GM23338 (cell line): ENCODE results near the gene PAK1. TPM values are rescaled to one million over a fixed set of nuclear protein-coding genes. Genes with fewer than 3 reads are reported as not detected.

Source experiments
- ATAC-seq: fragments of 200-7000 bp; cut with Tn5 transposase; 3 replicates; pipeline ENCODE4 v1.9.1; 2020
- DNase-seq: peaks from one replicate; pipeline ENCODE4 v3.0.0-alpha.2; 2015; ENCODE audit warnings: low spot score
- H2AFZ ChIP-seq: fragments of 200-600 bp; sonication (generic); 2 replicates; pipeline ENCODE4 v1.8.0; 2016; ENCODE audit warnings: antibody characterized with exemption, mild to moderate bottlenecking, moderate library complexity
- H3F3A ChIP-seq: fragments of 200-600 bp; sonication (generic); replicated peaks from 2 replicates; pipeline ENCODE4 v1.8.0; 2017; ENCODE audit warnings: antibody characterized with exemption, mixed run types, low read depth
- H3K27ac ChIP-seq: fragments of 200-600 bp; sonication (generic); 2 replicates; pipeline ENCODE4 v1.6.1; 2016; ENCODE audit warnings: low read depth
- H3K27me3 ChIP-seq: fragments of 200-600 bp; sonication (generic); 2 replicates; pipeline ENCODE4 v1.8.0; 2016; ENCODE audit warnings: mild to moderate bottlenecking, mixed run types, moderate library complexity; ENCODE audit not compliant: insufficient read depth
- H3K36me3 ChIP-seq: fragments of 200-600 bp; sonication (generic); 2 replicates; pipeline ENCODE4 v1.8.0; 2016; ENCODE audit warnings: mild to moderate bottlenecking; ENCODE audit not compliant: insufficient read depth
- H3K4me1 ChIP-seq: fragments of 200-600 bp; sonication (generic); 2 replicates; pipeline ENCODE4 v1.8.0; 2016; ENCODE audit warnings: mild to moderate bottlenecking, moderate library complexity; ENCODE audit not compliant: insufficient read depth
- H3K4me2 ChIP-seq: fragments of 200-600 bp; sonication (generic); 2 replicates; pipeline ENCODE4 v1.7.1; 2017; ENCODE audit warnings: mixed run types
- H3K4me3 ChIP-seq: fragments of 200-600 bp; sonication (generic); 2 replicates; pipeline ENCODE4 v1.6.1; 2016; ENCODE audit warnings: mixed run types
- H3K79me2 ChIP-seq: fragments of 200-600 bp; sonication (generic); replicated peaks from 2 replicates; pipeline ENCODE4 v1.8.0; 2017; ENCODE audit warnings: mild to moderate bottlenecking; ENCODE audit not compliant: insufficient read depth
- H3K9me2 ChIP-seq: fragments of 200-600 bp; sonication (generic); 2 replicates; pipeline ENCODE4 v1.8.0; 2017; ENCODE audit not compliant: insufficient read depth
- H4K20me1 ChIP-seq: fragments of 200-600 bp; sonication (generic); replicated peaks from 2 replicates; pipeline ENCODE4 v1.8.0; 2017; ENCODE audit warnings: mild to moderate bottlenecking; ENCODE audit not compliant: insufficient read depth
- H3K27ac Mint-ChIP-seq: 2 replicates; pipeline ENCODE4 v1.8.0; 2020; ENCODE audit warnings: inconsistent platforms, mild to moderate bottlenecking, moderate library complexity, mixed read lengths
- H3K27me3 Mint-ChIP-seq: 3 replicates; pipeline ENCODE4 v1.8.0; 2022; ENCODE audit warnings: low read depth, mild to moderate bottlenecking, moderate library complexity, mixed read lengths, inconsistent platforms; ENCODE audit not compliant: insufficient read depth, poor library complexity
- H3K36me3 Mint-ChIP-seq: 3 replicates; pipeline ENCODE4 v1.8.0; 2021; ENCODE audit warnings: low read depth, mild to moderate bottlenecking, inconsistent platforms, moderate library complexity, mixed read lengths
- H3K4me1 Mint-ChIP-seq: 3 replicates; pipeline ENCODE4 v1.8.0; 2020; ENCODE audit warnings: mild to moderate bottlenecking, inconsistent platforms, mixed read lengths
- H3K4me3 Mint-ChIP-seq: 3 replicates; pipeline ENCODE4 v1.8.0; 2021; ENCODE audit warnings: moderate library complexity, mild to moderate bottlenecking, inconsistent platforms, mixed read lengths
- H3K9me3 Mint-ChIP-seq: 3 replicates; pipeline ENCODE4 v1.8.0; 2020; ENCODE audit warnings: moderate library complexity, mild to moderate bottlenecking, inconsistent platforms, mixed read lengths
- CREB1 ChIP-seq: fragments of 250-450 bp; sonication (Bioruptor Pico); IDR thresholded peaks from 2 replicates; pipeline ENCODE4 v1.5.0; 2020; ENCODE audit warnings: low read depth, mild to moderate bottlenecking, moderate library complexity
- EZH2 ChIP-seq: fragments of 200-600 bp; sonication (generic); IDR thresholded peaks from one replicate; pipeline ENCODE4 v1.8.0; 2017; ENCODE audit warnings: antibody characterized with exemption, mild to moderate bottlenecking, low read depth; ENCODE audit not compliant: unreplicated experiment
- EZH2phosphoT487 ChIP-seq: fragments of 200-600 bp; sonication (generic); IDR thresholded peaks from one replicate; pipeline ENCODE4 v1.8.1; 2018; ENCODE audit warnings: antibody characterized with exemption; ENCODE audit not compliant: unreplicated experiment
- JUNB ChIP-seq: IDR thresholded peaks from one replicate; pipeline ENCODE4 v1.6.1; 2016; ENCODE audit warnings: antibody characterized with exemption; ENCODE audit not compliant: unreplicated experiment
- NANOG ChIP-seq: IDR thresholded peaks from 2 replicates; pipeline ENCODE4 v1.6.1; 2016; ENCODE audit warnings: antibody characterized with exemption, borderline replicate concordance
- POLR2AphosphoS5 ChIP-seq: IDR thresholded peaks from 2 replicates; pipeline ENCODE4 v1.6.1; 2016; ENCODE audit warnings: antibody characterized with exemption, low read depth
- STAT1 ChIP-seq: IDR thresholded peaks from one replicate; pipeline ENCODE4 v1.6.1; 2016; ENCODE audit warnings: antibody characterized with exemption; ENCODE audit not compliant: unreplicated experiment
- ZNF114 ChIP-seq: fragments of 250-450 bp; sonication (Bioruptor Pico); IDR thresholded peaks from 2 replicates; pipeline ENCODE4 v1.5.0; 2020; ENCODE audit warnings: mild to moderate bottlenecking, moderate library complexity
- polyA plus RNA-seq: library from polyadenylated mRNA; unstranded; fragments of >200 nt; fragmentation: Nextera tagmentation; extraction: Ambion mirVana; gene quantifications from 2 replicates; pipeline ENCODE4 v1.2.1, GENCODE V29; 2016
- total RNA-seq: library from RNA; depleted of rRNA; stranded (reverse); fragments of >200 nt; shearing (Covaris generic); gene quantifications from 2 replicates; pipeline ENCODE4 v1.2.3, GENCODE V29; 2014
- TF ChIP-seq, protein P1 (sequence below): IDR thresholded peaks from 2 replicates; pipeline ENCODE4 v1.6.1; 2016; ENCODE audit warnings: antibody characterized with exemption
- TF ChIP-seq, protein P2 (sequence below): fragments of 250-450 bp; sonication (Bioruptor Pico); IDR thresholded peaks from 2 replicates; pipeline ENCODE4 v1.5.0; 2020; ENCODE audit warnings: mild to moderate bottlenecking, moderate library complexity
- TF ChIP-seq, protein P3 (sequence below), 2 experiments: fragments of 200-600 bp in 1 of 2; sonication (generic) in 1 of 2; conservative IDR thresholded peaks; 2 replicates each; pipeline versions ENCODE4 v1.5.1 to v1.6.1; 2016 to 2017; ENCODE audit warnings: antibody characterized with exemption in 2 of 2, low read depth in 2 of 2, mild to moderate bottlenecking in 2 of 2, moderate library complexity in 1 of 2

Gene PAK1
- total and polyA plus RNA-seq, 2 experiments from 2014 or later = 102 to 175 TPM

DNA sequence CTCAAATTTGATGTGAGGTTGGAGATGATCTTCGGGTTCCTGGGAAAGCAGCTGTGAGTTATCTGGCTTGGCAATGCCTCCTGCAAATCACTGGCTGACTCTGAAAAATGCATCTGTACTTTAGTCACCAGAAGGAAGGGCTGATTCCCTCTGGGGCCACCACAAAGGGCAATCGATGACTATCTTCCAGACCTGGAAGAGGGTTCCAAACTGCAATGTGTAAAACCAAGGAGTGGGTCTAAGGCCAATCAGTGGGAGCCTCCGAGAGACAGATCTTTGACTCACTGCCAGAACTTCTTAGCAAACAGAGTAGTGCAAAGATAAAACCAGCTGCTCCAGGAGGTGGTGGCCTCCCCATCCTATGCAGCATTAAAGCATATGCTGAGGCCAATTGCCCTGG is 29.1 kb upstream of the PAK1 start (continued):
- TF ChIP-seq EZH2phosphoT487 = no peak
- no peak for TF ChIP-seq JUNB
- no peak for TF ChIP-seq NANOG
- no peak for TF ChIP-seq POLR2AphosphoS5
- TF ChIP-seq, protein P1, sequence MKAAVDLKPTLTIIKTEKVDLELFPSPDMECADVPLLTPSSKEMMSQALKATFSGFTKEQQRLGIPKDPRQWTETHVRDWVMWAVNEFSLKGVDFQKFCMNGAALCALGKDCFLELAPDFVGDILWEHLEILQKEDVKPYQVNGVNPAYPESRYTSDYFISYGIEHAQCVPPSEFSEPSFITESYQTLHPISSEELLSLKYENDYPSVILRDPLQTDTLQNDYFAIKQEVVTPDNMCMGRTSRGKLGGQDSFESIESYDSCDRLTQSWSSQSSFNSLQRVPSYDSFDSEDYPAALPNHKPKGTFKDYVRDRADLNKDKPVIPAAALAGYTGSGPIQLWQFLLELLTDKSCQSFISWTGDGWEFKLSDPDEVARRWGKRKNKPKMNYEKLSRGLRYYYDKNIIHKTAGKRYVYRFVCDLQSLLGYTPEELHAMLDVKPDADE = no peak
- TF ChIP-seq EZH2 = no peak
- TF ChIP-seq ZNF114 (CRISPR knock-in tag) = no peak
- no peak for TF ChIP-seq STAT1

DNA sequence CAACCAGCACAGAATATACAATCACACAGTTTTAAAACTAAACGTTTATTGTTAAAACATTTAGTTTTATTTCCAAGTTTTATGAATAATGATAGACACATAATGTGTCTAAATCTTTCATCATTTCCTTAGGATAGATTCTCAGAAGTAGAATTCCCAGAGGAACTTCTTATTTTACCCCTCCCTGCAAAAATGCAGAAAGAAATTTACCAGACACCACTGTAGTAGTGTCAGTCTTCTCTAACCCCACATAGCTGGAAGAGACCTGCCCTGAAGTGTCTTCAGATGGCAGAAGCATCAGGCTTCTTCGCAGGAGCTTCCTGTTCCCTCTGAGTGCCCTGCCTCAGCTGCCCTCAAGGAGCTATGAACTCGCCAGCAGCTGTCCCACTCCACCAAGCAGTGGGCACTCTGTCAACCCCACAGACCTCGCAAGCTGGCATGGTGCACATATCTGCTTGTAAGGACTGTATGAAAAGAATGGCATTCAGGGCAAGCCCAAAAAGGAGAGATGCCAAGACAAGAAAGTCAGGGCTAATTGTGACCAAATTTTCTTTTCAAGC is 28.5 kb upstream of the PAK1 start:
- Mint-ChIP-seq H3K27me3 (no peaks in the 10 kb centered on the region), H3K9me3 (no peaks in the 10 kb centered on the region), H3K4me3 (no peak overlapping the region), H3K36me3 (no peaks in the 10 kb centered on the region), H3K27ac (no peak overlapping the region), H3K4me1 (peaks cover 16% of the 10 kb centered on the region)
- Histone ChIP-seq H3K27ac (no peak overlapping the region), H3K4me3 (no peak overlapping the region), H3K36me3 (no peaks in the 10 kb centered on the region), H3K4me1 (peaks cover 6% of the 10 kb centered on the region; the same call in 1 of the 2 replicates), H3K4me2 (no peak overlapping the region), H3K9me2 (no peaks in the 10 kb centered on the region), H3F3A (no peaks in the 10 kb centered on the region), H3K79me2 (no peaks in the 10 kb centered on the region), H4K20me1 (no peaks in the 10 kb centered on the region), H2AFZ (no peak overlapping the region), H3K27me3 (no peaks in the 10 kb centered on the region)
- ATAC-seq (no peak), DNase-seq (no peak)
- TF ChIP-seq CREB1 (CRISPR knock-in tag) = no peak
- no peak for TF ChIP-seq ZNF114 (CRISPR knock-in tag)
- TF ChIP-seq, protein P2, sequence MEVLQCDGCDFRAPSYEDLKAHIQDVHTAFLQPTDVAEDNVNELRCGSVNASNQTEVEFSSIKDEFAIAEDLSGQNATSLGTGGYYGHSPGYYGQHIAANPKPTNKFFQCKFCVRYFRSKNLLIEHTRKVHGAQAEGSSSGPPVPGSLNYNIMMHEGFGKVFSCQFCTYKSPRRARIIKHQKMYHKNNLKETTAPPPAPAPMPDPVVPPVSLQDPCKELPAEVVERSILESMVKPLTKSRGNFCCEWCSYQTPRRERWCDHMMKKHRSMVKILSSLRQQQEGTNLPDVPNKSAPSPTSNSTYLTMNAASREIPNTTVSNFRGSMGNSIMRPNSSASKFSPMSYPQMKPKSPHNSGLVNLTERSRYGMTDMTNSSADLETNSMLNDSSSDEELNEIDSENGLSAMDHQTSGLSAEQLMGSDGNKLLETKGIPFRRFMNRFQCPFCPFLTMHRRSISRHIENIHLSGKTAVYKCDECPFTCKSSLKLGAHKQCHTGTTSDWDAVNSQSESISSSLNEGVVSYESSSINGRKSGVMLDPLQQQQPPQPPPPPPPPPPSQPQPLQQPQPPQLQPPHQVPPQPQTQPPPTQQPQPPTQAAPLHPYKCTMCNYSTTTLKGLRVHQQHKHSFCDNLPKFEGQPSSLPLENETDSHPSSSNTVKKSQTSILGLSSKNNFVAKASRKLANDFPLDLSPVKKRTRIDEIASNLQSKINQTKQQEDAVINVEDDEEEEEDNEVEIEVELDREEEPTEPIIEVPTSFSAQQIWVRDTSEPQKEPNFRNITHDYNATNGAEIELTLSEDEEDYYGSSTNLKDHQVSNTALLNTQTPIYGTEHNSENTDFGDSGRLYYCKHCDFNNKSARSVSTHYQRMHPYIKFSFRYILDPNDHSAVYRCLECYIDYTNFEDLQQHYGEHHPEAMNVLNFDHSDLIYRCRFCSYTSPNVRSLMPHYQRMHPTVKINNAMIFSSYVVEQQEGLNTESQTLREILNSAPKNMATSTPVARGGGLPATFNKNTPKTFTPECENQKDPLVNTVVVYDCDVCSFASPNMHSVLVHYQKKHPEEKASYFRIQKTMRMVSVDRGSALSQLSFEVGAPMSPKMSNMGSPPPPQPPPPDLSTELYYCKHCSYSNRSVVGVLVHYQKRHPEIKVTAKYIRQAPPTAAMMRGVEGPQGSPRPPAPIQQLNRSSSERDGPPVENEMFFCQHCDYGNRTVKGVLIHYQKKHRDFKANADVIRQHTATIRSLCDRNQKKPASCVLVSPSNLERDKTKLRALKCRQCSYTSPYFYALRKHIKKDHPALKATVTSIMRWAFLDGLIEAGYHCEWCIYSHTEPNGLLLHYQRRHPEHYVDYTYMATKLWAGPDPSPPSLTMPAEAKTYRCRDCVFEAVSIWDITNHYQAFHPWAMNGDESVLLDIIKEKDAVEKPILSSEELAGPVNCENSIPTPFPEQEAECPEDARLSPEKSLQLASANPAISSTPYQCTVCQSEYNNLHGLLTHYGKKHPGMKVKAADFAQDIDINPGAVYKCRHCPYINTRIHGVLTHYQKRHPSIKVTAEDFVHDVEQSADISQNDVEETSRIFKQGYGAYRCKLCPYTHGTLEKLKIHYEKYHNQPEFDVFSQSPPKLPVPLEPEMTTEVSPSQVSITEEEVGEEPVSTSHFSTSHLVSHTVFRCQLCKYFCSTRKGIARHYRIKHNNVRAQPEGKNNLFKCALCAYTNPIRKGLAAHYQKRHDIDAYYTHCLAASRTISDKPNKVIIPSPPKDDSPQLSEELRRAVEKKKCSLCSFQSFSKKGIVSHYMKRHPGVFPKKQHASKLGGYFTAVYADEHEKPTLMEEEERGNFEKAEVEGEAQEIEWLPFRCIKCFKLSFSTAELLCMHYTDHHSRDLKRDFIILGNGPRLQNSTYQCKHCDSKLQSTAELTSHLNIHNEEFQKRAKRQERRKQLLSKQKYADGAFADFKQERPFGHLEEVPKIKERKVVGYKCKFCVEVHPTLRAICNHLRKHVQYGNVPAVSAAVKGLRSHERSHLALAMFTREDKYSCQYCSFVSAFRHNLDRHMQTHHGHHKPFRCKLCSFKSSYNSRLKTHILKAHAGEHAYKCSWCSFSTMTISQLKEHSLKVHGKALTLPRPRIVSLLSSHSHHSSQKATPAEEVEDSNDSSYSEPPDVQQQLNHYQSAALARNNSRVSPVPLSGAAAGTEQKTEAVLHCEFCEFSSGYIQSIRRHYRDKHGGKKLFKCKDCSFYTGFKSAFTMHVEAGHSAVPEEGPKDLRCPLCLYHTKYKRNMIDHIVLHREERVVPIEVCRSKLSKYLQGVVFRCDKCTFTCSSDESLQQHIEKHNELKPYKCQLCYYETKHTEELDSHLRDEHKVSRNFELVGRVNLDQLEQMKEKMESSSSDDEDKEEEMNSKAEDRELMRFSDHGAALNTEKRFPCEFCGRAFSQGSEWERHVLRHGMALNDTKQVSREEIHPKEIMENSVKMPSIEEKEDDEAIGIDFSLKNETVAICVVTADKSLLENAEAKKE (CRISPR knock-in tag) = no peak
- no peak for TF ChIP-seq NANOG
- TF ChIP-seq EZH2 = no peak
- no peak for TF ChIP-seq JUNB
- TF ChIP-seq, protein P1 = no peak
- TF ChIP-seq STAT1 = no peak
- TF ChIP-seq, protein P3, sequence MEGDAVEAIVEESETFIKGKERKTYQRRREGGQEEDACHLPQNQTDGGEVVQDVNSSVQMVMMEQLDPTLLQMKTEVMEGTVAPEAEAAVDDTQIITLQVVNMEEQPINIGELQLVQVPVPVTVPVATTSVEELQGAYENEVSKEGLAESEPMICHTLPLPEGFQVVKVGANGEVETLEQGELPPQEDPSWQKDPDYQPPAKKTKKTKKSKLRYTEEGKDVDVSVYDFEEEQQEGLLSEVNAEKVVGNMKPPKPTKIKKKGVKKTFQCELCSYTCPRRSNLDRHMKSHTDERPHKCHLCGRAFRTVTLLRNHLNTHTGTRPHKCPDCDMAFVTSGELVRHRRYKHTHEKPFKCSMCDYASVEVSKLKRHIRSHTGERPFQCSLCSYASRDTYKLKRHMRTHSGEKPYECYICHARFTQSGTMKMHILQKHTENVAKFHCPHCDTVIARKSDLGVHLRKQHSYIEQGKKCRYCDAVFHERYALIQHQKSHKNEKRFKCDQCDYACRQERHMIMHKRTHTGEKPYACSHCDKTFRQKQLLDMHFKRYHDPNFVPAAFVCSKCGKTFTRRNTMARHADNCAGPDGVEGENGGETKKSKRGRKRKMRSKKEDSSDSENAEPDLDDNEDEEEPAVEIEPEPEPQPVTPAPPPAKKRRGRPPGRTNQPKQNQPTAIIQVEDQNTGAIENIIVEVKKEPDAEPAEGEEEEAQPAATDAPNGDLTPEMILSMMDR (conservative IDR thresholded peaks at IDR 0.05; ENCODE audit: low read depth in 2 of 2) = no peak
